ENCODE results near the gene XYLT1. TPM values are rescaled to one million over a fixed set of nuclear protein-coding genes. Genes with fewer than 3 reads are reported as not detected.

Gene XYLT1
- total and polyA plus RNA-seq, 3 experiments from 2014 or later = 1.4 to 9.1 (median 6.8) TPM

- Histone ChIP-seq H3K36me3 (ENCODE audit: insufficient read depth, low read length) (no peaks in the 10 kb centered on the region), H3K27ac (ENCODE audit: low read depth, low read length) (no peak overlapping the region), H3K9me3 (ENCODE audit: low read length) (no peaks in the 10 kb centered on the region), H3K27me3 (ENCODE audit: insufficient read depth, low read length, poor library complexity, severe bottlenecking) (no peaks in the 10 kb centered on the region), H3K4me1 (ENCODE audit: insufficient read depth, low read length) (no peaks in the 10 kb centered on the region), H3K4me3 (ENCODE audit: low read length) (no peak overlapping the region)
- DNase-seq = no peak
- H3K36me3 Mint-ChIP-seq = peaks cover under 1 to 6% (median 2%) of the 10 kb centered on the region in 3 donors
- H3K4me3 Mint-ChIP-seq = no peak overlapping the region
- H3K27me3 Mint-ChIP-seq = no peaks in the 10 kb centered on the region
- POLR2A ChIA-PET = no interaction called here
- CTCF ChIA-PET = no interaction called here
- peak overlapping the region in 2 of 8 donors; percentile 25 to 44 for H3K27ac Mint-ChIP-seq
- H3K4me1 Mint-ChIP-seq = peaks cover 14 to 44% (median 21%) of the 10 kb centered on the region in 3 donors
- peaks cover 0 to 3% (median 0%) of the 10 kb centered on the region in 5 donors for H3K9me3 Mint-ChIP-seq
These were observed 183.5 kb downstream of the XYLT1 start for GRCh38 chr16:17287166-17287800.

- no peak overlapping the region for H3K27ac Mint-ChIP-seq
- Histone ChIP-seq H3K4me1 (ENCODE audit: insufficient read depth, low read length) (no peaks in the 10 kb centered on the region), H3K27ac (ENCODE audit: low read depth, low read length) (no peak overlapping the region), H3K27me3 (ENCODE audit: insufficient read depth, low read length, poor library complexity, severe bottlenecking) (no peaks in the 10 kb centered on the region), H3K9me3 (ENCODE audit: low read length) (no peaks in the 10 kb centered on the region), H3K4me3 (ENCODE audit: low read length) (no peak overlapping the region), H3K36me3 (ENCODE audit: insufficient read depth, low read length) (no peaks in the 10 kb centered on the region)
- peaks cover 14 to 45% (median 23%) of the 10 kb centered on the region in 3 donors for H3K4me1 Mint-ChIP-seq
- peaks cover 0 to 6% (median 2%) of the 10 kb centered on the region in 3 donors for H3K36me3 Mint-ChIP-seq
- CTCF ChIA-PET = no interaction called here
- H3K9me3 Mint-ChIP-seq = peaks cover 0 to 3% (median 0%) of the 10 kb centered on the region in 5 donors
- H3K27me3 Mint-ChIP-seq = no peaks in the 10 kb centered on the region
- POLR2A ChIA-PET = no interaction called here
- no peak for DNase-seq
- H3K4me3 Mint-ChIP-seq = no peak overlapping the region
These were observed 184.3 kb downstream of the XYLT1 start for GRCh38 chr16:17286443-17286842.

- CTCF ChIA-PET = no interaction called here
- Histone ChIP-seq H3K36me3 (ENCODE audit: insufficient read depth, low read length) (no peaks in the 10 kb centered on the region), H3K4me3 (ENCODE audit: low read length) (no peak overlapping the region), H3K27me3 (ENCODE audit: insufficient read depth, low read length, poor library complexity, severe bottlenecking) (no peaks in the 10 kb centered on the region), H3K4me1 (ENCODE audit: insufficient read depth, low read length) (no peaks in the 10 kb centered on the region), H3K9me3 (ENCODE audit: low read length) (no peaks in the 10 kb centered on the region), H3K27ac (ENCODE audit: low read depth, low read length) (no peak overlapping the region)
- no peak overlapping the region for H3K4me3 Mint-ChIP-seq
- no peaks in the 10 kb centered on the region for H3K9me3 Mint-ChIP-seq
- no peaks in the 10 kb centered on the region for H3K27me3 Mint-ChIP-seq
- no peaks in the 10 kb centered on the region for H3K36me3 Mint-ChIP-seq
- H3K4me1 Mint-ChIP-seq = peaks cover 27 to 60% (median 28%) of the 10 kb centered on the region in 3 donors
- POLR2A ChIA-PET = no interaction called here
- no peak for DNase-seq
- peak overlapping the region in 1 of 8 donors; percentile 52 for H3K27ac Mint-ChIP-seq
These were observed 187.7 kb downstream of the XYLT1 start for GRCh38 chr16:17283016-17283415.

GRCh38 chr16:17282247-17282646, 188.5 kb downstream of the XYLT1 start:
- no peaks in the 10 kb centered on the region for H3K9me3 Mint-ChIP-seq
- H3K9me3 ChIP-seq (ENCODE audit: low read length) = no peaks in the 10 kb centered on the region
- no peak for DNase-seq
- no peaks in the 10 kb centered on the region for H3K27me3 ChIP-seq (ENCODE audit: insufficient read depth, low read length, poor library complexity, severe bottlenecking)
- ChIA-PET POLR2A (no interaction called here), CTCF (no interaction called here)
- peaks cover 27 to 57% (median 28%) of the 10 kb centered on the region in 3 donors for H3K4me1 Mint-ChIP-seq
- H3K4me3 Mint-ChIP-seq = no peak overlapping the region
- H3K27me3 Mint-ChIP-seq = no peaks in the 10 kb centered on the region
- H3K27ac ChIP-seq (ENCODE audit: low read depth, low read length) = no peak overlapping the region
- H3K36me3 Mint-ChIP-seq = no peaks in the 10 kb centered on the region
- H3K4me3 ChIP-seq (ENCODE audit: low read length) = no peak overlapping the region
- H3K36me3 ChIP-seq (ENCODE audit: insufficient read depth, low read length) = no peaks in the 10 kb centered on the region
- no peaks in the 10 kb centered on the region for H3K4me1 ChIP-seq (ENCODE audit: insufficient read depth, low read length)
- H3K27ac Mint-ChIP-seq = peak overlapping the region in 1 of 8 donors; percentile 14

- Histone ChIP-seq H3K27me3 (ENCODE audit: insufficient read depth, low read length, poor library complexity, severe bottlenecking) (no peaks in the 10 kb centered on the region), H3K4me3 (ENCODE audit: low read length) (no peak overlapping the region), H3K9me3 (ENCODE audit: low read length) (no peaks in the 10 kb centered on the region), H3K36me3 (ENCODE audit: insufficient read depth, low read length) (no peaks in the 10 kb centered on the region), H3K4me1 (ENCODE audit: insufficient read depth, low read length) (peaks cover under 1% of the 10 kb centered on the region), H3K27ac (ENCODE audit: low read depth, low read length) (no peak overlapping the region)
- Mint-ChIP-seq H3K27ac (no peak overlapping the region), H3K9me3 (no peaks in the 10 kb centered on the region), H3K4me1 (peaks cover 26 to 61% (median 35%) of the 10 kb centered on the region in 3 donors), H3K27me3 (no peaks in the 10 kb centered on the region), H3K4me3 (no peak overlapping the region), H3K36me3 (no peaks in the 10 kb centered on the region)
- ChIA-PET CTCF (no interaction called here), POLR2A (no interaction called here)
- no peak for DNase-seq
These were observed 189.7 kb downstream of the XYLT1 start for GRCh38 chr16:17281052-17281451.

GRCh38 chr16:17278988-17279387, 191.8 kb downstream of the XYLT1 start:
- no peaks in the 10 kb centered on the region for H3K9me3 Mint-ChIP-seq
- no peaks in the 10 kb centered on the region for H3K36me3 Mint-ChIP-seq
- H3K4me1 Mint-ChIP-seq = peaks cover 38 to 65% (median 45%) of the 10 kb centered on the region in 3 donors
- ChIA-PET POLR2A (no interaction called here), CTCF (interaction anchor here (0.9 kb wide), 1 partner anchor 91 kb away, joined by 4 read pairs; no protein-coding TSS in a partner anchor)
- DNase-seq = no peak
- no peak overlapping the region for H3K4me3 ChIP-seq (ENCODE audit: low read length)
- H3K27me3 Mint-ChIP-seq = no peaks in the 10 kb centered on the region
- no peak overlapping the region for H3K27ac ChIP-seq (ENCODE audit: low read depth, low read length)
- no peaks in the 10 kb centered on the region for H3K27me3 ChIP-seq (ENCODE audit: insufficient read depth, low read length, poor library complexity, severe bottlenecking)
- no peak overlapping the region for H3K4me3 Mint-ChIP-seq
- H3K9me3 ChIP-seq (ENCODE audit: low read length) = no peaks in the 10 kb centered on the region
- peaks cover 11% of the 10 kb centered on the region for H3K4me1 ChIP-seq (ENCODE audit: insufficient read depth, low read length)
- no peak overlapping the region for H3K27ac Mint-ChIP-seq
- H3K36me3 ChIP-seq (ENCODE audit: insufficient read depth, low read length) = no peaks in the 10 kb centered on the region

DNA sequence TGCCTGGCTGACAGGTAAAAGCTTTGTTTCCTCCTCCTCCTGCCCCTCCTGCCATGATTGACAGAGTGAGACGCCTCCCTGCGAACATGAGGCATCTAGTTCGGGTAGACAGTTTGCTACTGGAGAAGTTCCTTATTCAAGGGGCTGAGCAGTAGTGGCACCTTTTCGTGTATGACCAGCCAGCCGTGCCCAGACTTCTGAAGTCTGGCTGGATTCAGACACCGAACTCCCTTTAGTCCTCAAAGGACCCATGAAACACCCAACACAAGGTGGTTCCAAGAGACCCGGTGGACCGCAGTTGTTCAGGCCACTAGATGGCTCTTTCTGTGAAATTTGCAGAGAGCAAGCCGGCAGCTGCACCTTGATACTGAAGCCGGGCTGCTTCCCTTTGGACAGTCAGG, 192.8 kb downstream of the XYLT1 start:
- Mint-ChIP-seq H3K4me3 (no peak overlapping the region), H3K4me1 (peaks cover 34 to 61% (median 51%) of the 10 kb centered on the region in 3 donors), H3K27me3 (no peaks in the 10 kb centered on the region), H3K9me3 (no peaks in the 10 kb centered on the region), H3K36me3 (peaks cover 0 to 3% (median 2%) of the 10 kb centered on the region in 3 donors), H3K27ac (no peak overlapping the region)
- POLR2A ChIA-PET = no interaction called here
- Histone ChIP-seq H3K9me3 (ENCODE audit: low read length) (no peaks in the 10 kb centered on the region), H3K4me3 (ENCODE audit: low read length) (no peak overlapping the region), H3K27ac (ENCODE audit: low read depth, low read length) (no peak overlapping the region), H3K4me1 (ENCODE audit: insufficient read depth, low read length) (peaks cover 11% of the 10 kb centered on the region), H3K36me3 (ENCODE audit: insufficient read depth, low read length) (no peaks in the 10 kb centered on the region), H3K27me3 (ENCODE audit: insufficient read depth, low read length, poor library complexity, severe bottlenecking) (no peaks in the 10 kb centered on the region)
- no peak for DNase-seq
- CTCF ChIA-PET = interaction anchor here (0.9 kb wide), 1 partner anchor 301 kb away, joined by 3 read pairs; no protein-coding TSS in a partner anchor

DNA sequence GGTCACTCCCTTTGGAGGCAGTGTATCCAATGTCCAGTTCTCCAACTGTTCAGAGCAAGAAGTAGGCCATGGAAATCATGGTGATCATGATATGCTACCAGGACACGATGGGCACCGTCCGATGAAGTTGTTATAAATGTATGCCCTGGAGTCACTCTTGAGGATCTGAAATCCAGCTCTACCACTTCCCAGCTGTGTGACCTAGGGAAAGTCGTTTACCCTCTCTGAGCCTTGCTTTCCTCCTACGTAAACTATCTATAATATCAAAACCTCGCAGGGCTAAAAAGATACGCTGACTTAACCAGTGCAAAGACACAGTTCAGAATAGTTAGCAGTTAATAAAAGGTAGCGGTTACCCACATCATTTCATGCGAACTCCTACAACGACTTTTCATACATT, 194.2 kb downstream of the XYLT1 start:
- Mint-ChIP-seq H3K27me3 (no peaks in the 10 kb centered on the region), H3K4me3 (no peak overlapping the region), H3K4me1 (peaks cover 33 to 62% (median 59%) of the 10 kb centered on the region in 3 donors), H3K36me3 (peaks cover 0 to 3% (median 2%) of the 10 kb centered on the region in 3 donors), H3K27ac (no peak overlapping the region), H3K9me3 (no peaks in the 10 kb centered on the region)
- no peak overlapping the region for H3K27ac ChIP-seq (ENCODE audit: low read depth, low read length)
- no peaks in the 10 kb centered on the region for H3K36me3 ChIP-seq (ENCODE audit: insufficient read depth, low read length)
- no peaks in the 10 kb centered on the region for H3K27me3 ChIP-seq (ENCODE audit: insufficient read depth, low read length, poor library complexity, severe bottlenecking)
- no peak for DNase-seq
- no peaks in the 10 kb centered on the region for H3K9me3 ChIP-seq (ENCODE audit: low read length)
- no peak overlapping the region for H3K4me3 ChIP-seq (ENCODE audit: low read length)
- H3K4me1 ChIP-seq (ENCODE audit: insufficient read depth, low read length) = peaks cover 11% of the 10 kb centered on the region
- CTCF ChIA-PET = interaction anchor here (1.0 kb wide), 1 partner anchor 191 kb away, joined by 3 read pairs; no protein-coding TSS in a partner anchor
- POLR2A ChIA-PET = no interaction called here

Measured in CD8-positive, alpha-beta memory T cell (primary cell).